SK-N-SH (cell line): ENCODE data around the gene DACH1. TPM values are rescaled to one million over a fixed set of nuclear protein-coding genes. Genes with fewer than 3 reads are reported as not detected.

ENCODE experiments used
- CTCF ChIA-PET: fragments of 300-600, 350-600 bp; formaldehyde crosslinking; extraction: SDS; loops from one replicate; lab custom pipeline; 2021; lab: Yijun Ruan, JAX
- POLR2A ChIA-PET: fragments of 350-600 bp; sonication (Branson Sonifier 250); formaldehyde crosslinking; extraction: SDS; loops from one replicate; lab custom pipeline; 2020; ENCODE audit warnings: antibody characterized with exemption, inconsistent platforms; lab: Yijun Ruan, JAX
- DNase-seq: peaks from one replicate; pipeline ENCODE4 v3.0.0; 2012
- H2AFZ ChIP-seq: fragments of 200-600 bp; sonication (generic); 2 replicates; pipeline ENCODE4 v1.8.1; 2016; ENCODE audit warnings: antibody characterized with exemption, mild to moderate bottlenecking, low read depth
- H3F3A ChIP-seq: fragments of 200-600 bp; sonication (generic); replicated peaks from 2 replicates; pipeline ENCODE3; 2016; ENCODE audit warnings: antibody characterized with exemption, mild to moderate bottlenecking; ENCODE audit not compliant: insufficient read depth
- H3K27ac ChIP-seq, 2 experiments: fragments of 200-500 bp in 1 of 2; fragments of 200-600 bp in 1 of 2; sonication (Bioruptor generic) in 1 of 2; sonication (generic), shearing (Covaris generic) in 1 of 2; 2 replicates each; pipeline versions ENCODE4 v1.5.1 to v1.6.1; 2014 to 2016; ENCODE audit warnings: low read depth in 2 of 2, inconsistent platforms in 1 of 2, low read length in 1 of 2, mild to moderate bottlenecking in 1 of 2, mixed read lengths in 1 of 2
- H3K27me3 ChIP-seq: fragments of 200-600 bp; sonication (generic), shearing (Covaris generic); 2 replicates; pipeline ENCODE4 v1.6.1; 2016; ENCODE audit warnings: mixed run types; ENCODE audit not compliant: insufficient read depth
- H3K36me3 ChIP-seq, 2 experiments: fragments of 200-500 bp in 1 of 2; fragments of 200-600 bp in 1 of 2; sonication (Bioruptor generic) in 1 of 2; sonication (generic) in 1 of 2; replicated peaks in 1 of 2; 2 replicates each; pipeline versions ENCODE3 to v1.5.1; 2014 to 2016; ENCODE audit warnings: low read length in 1 of 2, mild to moderate bottlenecking in 1 of 2; ENCODE audit not compliant: insufficient read depth in 2 of 2, control insufficient read depth in 1 of 2
- H3K4me1 ChIP-seq, 2 experiments: fragments of 200-500 bp in 1 of 2; fragments of 200-600 bp in 1 of 2; sonication (Bioruptor generic) in 1 of 2; sonication (generic), shearing (Covaris generic) in 1 of 2; 2 replicates each; pipeline versions ENCODE4 v1.5.1 to v1.6.1; 2014 to 2016; ENCODE audit warnings: low read depth in 1 of 2, low read length in 1 of 2, mixed run types in 1 of 2; ENCODE audit not compliant: insufficient read depth in 2 of 2, control insufficient read depth in 1 of 2
- H3K4me2 ChIP-seq: fragments of 200-600 bp; sonication (generic), shearing (Covaris generic); 2 replicates; pipeline ENCODE4 v1.6.1; 2017; ENCODE audit warnings: mixed run types
- H3K4me3 ChIP-seq, 2 experiments: fragments of 200-500 bp in 1 of 2; fragments of 200-600 bp in 1 of 2; sonication (Bioruptor generic) in 1 of 2; sonication (generic), shearing (Covaris generic) in 1 of 2; 2 replicates each; pipeline versions ENCODE4 v1.5.1 to v1.8.1; 2014 to 2016; ENCODE audit warnings: low read depth in 2 of 2, inconsistent platforms in 1 of 2, low read length in 1 of 2, mild to moderate bottlenecking in 1 of 2, mixed read lengths in 1 of 2, moderate library complexity in 1 of 2
- H3K79me2 ChIP-seq: fragments of 200-600 bp; sonication (generic); 2 replicates; pipeline ENCODE4 v1.8.1; 2017; ENCODE audit warnings: mild to moderate bottlenecking; ENCODE audit not compliant: insufficient read depth
- H3K9ac ChIP-seq: fragments of 200-600 bp; sonication (generic); 2 replicates; pipeline ENCODE4 v1.6.1; 2017; ENCODE audit warnings: mixed run types
- H3K9me2 ChIP-seq: fragments of 200-600 bp; sonication (generic); 2 replicates; pipeline ENCODE4 v1.6.1; 2017; ENCODE audit warnings: mixed run types
- H3K9me3 ChIP-seq: fragments of 200-600 bp; sonication (generic); 2 replicates; pipeline ENCODE4 v1.6.1; 2017; ENCODE audit warnings: mixed run types, mild to moderate bottlenecking, moderate library complexity
- H4K20me1 ChIP-seq: fragments of 200-600 bp; sonication (generic); 2 replicates; pipeline ENCODE4 v1.6.1; 2017; ENCODE audit warnings: mild to moderate bottlenecking, mixed run types; ENCODE audit not compliant: insufficient read depth
- CTCF ChIP-seq: fragments of 200-600 bp; sonication (generic); IDR thresholded peaks from 2 replicates; pipeline ENCODE4 v1.6.1; 2017; ENCODE audit warnings: antibody characterized with exemption, mild to moderate bottlenecking, moderate library complexity
- EP300 ChIP-seq, 2 experiments: IDR thresholded peaks; 2 replicates each; pipeline versions ENCODE4 v1.4.0 to v1.6.1; 2012; ENCODE audit warnings: borderline replicate concordance in 1 of 2, low read depth in 1 of 2, low read length in 1 of 2
- EZH2phosphoT487 ChIP-seq: fragments of 200-600 bp; sonication (generic); IDR thresholded peaks from 2 replicates; pipeline ENCODE4 v1.6.1; 2017; ENCODE audit warnings: low read depth, mixed run types, mild to moderate bottlenecking, antibody characterized with exemption, moderate library complexity, borderline replicate concordance
- FOXJ3 ChIP-seq: sonication (generic); formaldehyde crosslinking; IDR thresholded peaks from 2 replicates; pipeline ENCODE4 v1.5.1; 2020; ENCODE audit warnings: mild to moderate bottlenecking, missing genetic modification reagents
- GATA2 ChIP-seq: sonication (generic); formaldehyde crosslinking; IDR thresholded peaks from 2 replicates; pipeline ENCODE4 v1.5.0; 2020; ENCODE audit warnings: mild to moderate bottlenecking, missing genetic modification reagents
- JUND ChIP-seq: IDR thresholded peaks from 2 replicates; pipeline ENCODE4 v1.4.0; 2012
- MAX ChIP-seq: IDR thresholded peaks from 2 replicates; pipeline ENCODE4 v1.4.0; 2012; ENCODE audit warnings: low read depth
- MEF2A ChIP-seq: IDR thresholded peaks from 2 replicates; pipeline ENCODE4 v1.4.0; 2012; ENCODE audit warnings: low read depth, borderline replicate concordance
- MXI1 ChIP-seq: IDR thresholded peaks from 2 replicates; pipeline ENCODE4 v1.6.1; 2012; ENCODE audit warnings: mild to moderate bottlenecking, low read depth, low read length, improper control_type of control experiment
- PBX3 ChIP-seq: IDR thresholded peaks from 2 replicates; pipeline ENCODE4; 2012
- RAD21 ChIP-seq: IDR thresholded peaks from 2 replicates; pipeline ENCODE4 v1.6.1; 2012; ENCODE audit warnings: mild to moderate bottlenecking, low read length
- RCOR1 ChIP-seq: fragments of 150-350 bp; IDR thresholded peaks from 2 replicates; pipeline ENCODE4 v1.6.1; 2017; ENCODE audit warnings: antibody characterized with exemption, low read length
- RFX5 ChIP-seq: IDR thresholded peaks from 2 replicates; pipeline ENCODE4 v1.6.1; 2012; ENCODE audit warnings: mild to moderate bottlenecking, improper control_type of control experiment, low read length
- SMC3 ChIP-seq: IDR thresholded peaks from 2 replicates; pipeline ENCODE4 v1.6.1; 2012; ENCODE audit warnings: low read depth, low read length, improper control_type of control experiment
- TAF1 ChIP-seq: IDR thresholded peaks from 2 replicates; pipeline ENCODE4 v1.6.1; 2012; ENCODE audit warnings: low read depth, mild to moderate bottlenecking, low read length, moderate library complexity, borderline replicate concordance
- TCF12 ChIP-seq: IDR thresholded peaks from 2 replicates; pipeline ENCODE4 v1.4.0; 2012
- USF1 ChIP-seq: IDR thresholded peaks from 2 replicates; pipeline ENCODE4 v1.4.0; 2012; ENCODE audit warnings: low read depth, borderline replicate concordance
- YY1 ChIP-seq: IDR thresholded peaks from 2 replicates; pipeline ENCODE4 v1.4.0; 2012; ENCODE audit warnings: low read depth, mild to moderate bottlenecking
- WGBS: methylation state at CpG from one replicate; pipeline ENCODE4 v1.1.6; 2017; ENCODE audit warnings: low lambda C conversion rate; 5-methylcytosine and 5-hydroxymethylcytosine counted together
- polyA plus RNA-seq, 3 experiments: library from polyadenylated mRNA; depleted of rRNA; stranded (reverse); fragments of >200 nt; gene quantifications; 2 replicates each; pipeline ENCODE4 v1.2.3, GENCODE V29; 2012

Gene DACH1
- polyA plus RNA-seq, 1 of the 3 experiments (the other 2 are of a cell fraction) = 0.21 TPM

GRCh38 chr13:71578048-71578447 lies 289.0 kb downstream of the DACH1 start:
- 87% methylated on average over 6 of the region's 6 CpGs for WGBS

More at GRCh38 chr13:71578048-71578447, 289.0 kb downstream of the DACH1 start:
- Histone ChIP-seq H4K20me1 (no peaks in the 10 kb centered on the region), H2AFZ (no peak overlapping the region), H3K36me3 (no peaks in the 10 kb centered on the region), H3K79me2 (no peaks in the 10 kb centered on the region), H3K4me1 (no peaks in the 10 kb centered on the region; a peak in 1 of 4 replicates), H3K27ac (no peak overlapping the region), H3K27me3 (no peaks in the 10 kb centered on the region), H3K4me3 (no peak overlapping the region), H3K9me2 (no peaks in the 10 kb centered on the region), H3K4me2 (no peak overlapping the region), H3K9ac (no peak overlapping the region), H3K9me3 (no peaks in the 10 kb centered on the region), H3F3A (no peaks in the 10 kb centered on the region)
- ChIA-PET CTCF (no interaction called here), POLR2A (no interaction called here)
- DNase-seq = no peak
- TF ChIP-seq TAF1 = no peak
- no peak for TF ChIP-seq USF1
- TF ChIP-seq CTCF = no peak
- TF ChIP-seq MEF2A = no peak
- TF ChIP-seq PBX3 = no peak
- TF ChIP-seq EZH2phosphoT487 = no peak
- TF ChIP-seq TCF12 = no peak
- TF ChIP-seq EP300 (IDR thresholded peaks at IDR 0.05; ENCODE audit: borderline replicate concordance in 1 of 2, low read depth in 1 of 2, low read length in 1 of 2) = no peak
- TF ChIP-seq MXI1 = no peak
- TF ChIP-seq YY1 = no peak
- TF ChIP-seq RAD21 = no peak
- TF ChIP-seq GATA2 (CRISPR knock-in tag) = no peak
- no peak for TF ChIP-seq JUND
- no peak for TF ChIP-seq RCOR1
- TF ChIP-seq RFX5 = no peak
- no peak for TF ChIP-seq FOXJ3 (CRISPR knock-in tag)
- TF ChIP-seq SMC3 = no peak
- TF ChIP-seq MAX = no peak
